Activated naive CD8-positive, alpha-beta T cell treated with anti-CD3 and anti-CD28 coated beads, Interleukin-2, amount 50 U/mL, for 24 hours (primary cell): ENCODE results near the gene CHST12.
"Not testable (repeated sequence)": the region's sequence is repeated elsewhere in the genome, so short reads cannot be mapped to it uniquely, and the experiment has no call there.

Experiments used
- ATAC-seq: fragments of 150-1000 bp; cut with Tn5 transposase; one replicate; pipeline ENCODE4 v1.10.0; 2021
- DNase-seq: peaks from one replicate; pipeline ENCODE4 v3.0.0; 2021
- H3K27ac Mint-ChIP-seq: one replicate; pipeline ENCODE4 v1.8.0; 2021; ENCODE audit warnings: mild to moderate bottlenecking, mixed read lengths
- H3K27me3 Mint-ChIP-seq: one replicate; pipeline ENCODE4 v1.8.0; 2021; ENCODE audit warnings: mixed read lengths
- H3K36me3 Mint-ChIP-seq: one replicate; pipeline ENCODE4 v1.8.0; 2021; ENCODE audit warnings: low read depth, mixed read lengths
- H3K4me1 Mint-ChIP-seq: one replicate; pipeline ENCODE4 v1.8.0; 2021; ENCODE audit warnings: mixed read lengths
- H3K4me3 Mint-ChIP-seq: one replicate; pipeline ENCODE4 v1.8.0; 2021; ENCODE audit warnings: mild to moderate bottlenecking, moderate library complexity, mixed read lengths
- H3K9me3 Mint-ChIP-seq: one replicate; pipeline ENCODE4 v1.8.0; 2021; ENCODE audit warnings: mixed read lengths

The CHST12 gene

DNA sequence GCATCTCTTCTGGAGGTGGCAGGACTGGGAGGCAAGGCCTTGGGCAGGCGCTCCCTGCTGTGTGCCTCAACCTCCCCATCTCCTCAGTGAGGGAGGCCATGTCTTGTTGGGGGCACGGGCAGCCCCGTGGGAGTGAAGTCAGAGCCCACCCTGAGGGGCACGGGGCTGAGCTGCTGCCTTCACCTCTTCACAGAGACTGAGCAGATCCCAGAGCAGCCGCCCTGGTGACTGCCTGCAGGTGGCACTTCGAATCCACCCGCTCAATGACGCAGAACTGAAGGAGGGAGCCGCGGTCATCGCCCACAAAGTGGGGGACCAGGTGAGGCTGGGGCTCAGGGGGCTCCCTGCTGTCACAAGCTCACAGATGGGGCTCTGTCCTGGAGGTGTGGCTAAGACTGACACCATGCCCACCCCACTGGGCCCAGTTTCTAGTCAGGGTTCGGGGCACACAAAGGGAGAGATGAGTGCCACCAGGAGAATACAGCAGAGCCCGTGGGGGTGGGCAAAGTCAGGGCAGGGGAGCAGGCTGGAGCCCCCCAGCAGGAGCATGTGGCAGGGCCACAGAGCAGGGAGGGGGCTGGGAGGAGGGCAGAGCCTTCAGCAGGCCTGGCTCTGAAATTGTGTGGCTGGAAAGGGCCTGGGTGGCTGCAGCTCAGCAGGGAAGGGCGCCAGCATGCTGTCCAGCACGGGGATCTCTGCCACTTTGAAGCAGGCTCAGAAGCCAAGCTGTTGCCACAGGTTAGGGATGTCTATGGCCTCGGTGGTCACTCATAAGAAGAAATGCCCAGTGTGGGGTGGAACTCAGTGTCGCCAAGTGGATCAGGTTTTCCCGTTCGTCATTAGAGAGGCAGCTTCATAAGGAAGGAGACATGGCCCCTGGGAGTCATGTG lies 18.8 kb upstream of the CHST12 start:
- no peaks in the 10 kb centered on the region for H3K4me1 Mint-ChIP-seq
- peaks cover 27% of the 10 kb centered on the region for H3K36me3 Mint-ChIP-seq
- no peaks in the 10 kb centered on the region for H3K27me3 Mint-ChIP-seq
- ATAC-seq (no peak), DNase-seq (no peak)
- no peak overlapping the region for H3K4me3 Mint-ChIP-seq
- no peak overlapping the region for H3K27ac Mint-ChIP-seq
- no peaks in the 10 kb centered on the region for H3K9me3 Mint-ChIP-seq

DNA sequence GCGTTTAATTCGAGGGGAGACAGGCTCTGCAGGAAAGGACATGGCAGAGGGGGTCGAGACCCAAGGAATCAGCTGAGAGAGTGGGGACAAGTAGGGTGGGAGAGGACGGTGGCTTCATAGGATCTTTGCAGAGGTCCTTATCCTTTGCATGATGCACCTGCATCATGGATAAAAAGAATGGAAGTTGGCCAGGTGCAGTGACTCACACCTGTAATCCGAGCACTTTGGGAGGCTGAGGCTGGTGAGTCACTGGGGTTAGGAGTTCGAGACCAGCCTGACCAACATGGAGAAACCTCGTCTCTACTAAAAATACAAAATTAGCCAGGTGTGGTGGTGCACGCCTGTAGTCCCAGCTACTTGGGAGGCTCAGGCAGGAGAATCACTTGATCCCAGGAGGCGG lies 17.3 kb upstream of the CHST12 start:
- not testable (repeated sequence) for ATAC-seq, H3K4me1 Mint-ChIP-seq, DNase-seq, H3K27me3 Mint-ChIP-seq, H3K4me3 Mint-ChIP-seq, H3K9me3 Mint-ChIP-seq, H3K27ac Mint-ChIP-seq
- peaks cover 16% of the 10 kb centered on the region for H3K36me3 Mint-ChIP-seq

DNA sequence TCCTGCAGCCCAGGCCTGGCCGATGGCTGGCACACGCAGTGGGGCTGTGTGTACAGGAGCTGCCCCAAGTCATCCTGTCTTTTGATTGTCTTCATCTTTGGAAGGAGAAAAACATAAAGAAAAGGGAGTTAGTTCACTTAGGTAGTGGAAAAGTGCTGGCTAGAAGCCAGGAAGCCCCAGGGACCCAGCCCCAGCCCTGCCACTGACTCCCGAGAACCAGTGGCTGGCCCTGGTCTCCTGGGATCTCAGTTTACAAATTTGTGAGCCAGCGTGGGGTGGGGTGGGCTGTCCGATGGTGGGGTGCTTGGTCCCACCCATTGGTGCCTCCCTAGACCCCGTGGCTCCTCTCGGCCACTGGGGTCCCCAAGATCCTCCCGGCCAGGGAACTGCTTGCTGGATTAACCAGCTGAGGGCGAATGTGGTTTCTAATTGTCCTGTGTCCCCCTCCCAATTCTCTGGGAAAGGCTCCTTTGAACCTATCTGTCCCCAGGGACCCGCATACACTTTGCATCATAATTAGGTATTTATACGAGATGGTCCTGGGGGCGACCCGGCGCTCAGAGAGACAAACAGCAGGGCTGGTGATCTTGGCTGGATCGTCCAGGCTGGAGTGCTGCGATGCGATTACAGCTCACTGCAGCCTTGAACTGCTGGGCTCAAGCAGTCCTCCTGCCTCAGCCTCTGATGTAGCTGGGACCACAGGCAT lies 16.3 kb upstream of the CHST12 start:
- no peak overlapping the region for H3K4me3 Mint-ChIP-seq
- H3K4me1 Mint-ChIP-seq: no peaks in the 10 kb centered on the region
- peaks cover 8% of the 10 kb centered on the region for H3K36me3 Mint-ChIP-seq
- H3K9me3 Mint-ChIP-seq: no peaks in the 10 kb centered on the region
- H3K27me3 Mint-ChIP-seq: no peaks in the 10 kb centered on the region
- no peak for DNase-seq
- no peak for ATAC-seq
- H3K27ac Mint-ChIP-seq: no peak overlapping the region

DNA sequence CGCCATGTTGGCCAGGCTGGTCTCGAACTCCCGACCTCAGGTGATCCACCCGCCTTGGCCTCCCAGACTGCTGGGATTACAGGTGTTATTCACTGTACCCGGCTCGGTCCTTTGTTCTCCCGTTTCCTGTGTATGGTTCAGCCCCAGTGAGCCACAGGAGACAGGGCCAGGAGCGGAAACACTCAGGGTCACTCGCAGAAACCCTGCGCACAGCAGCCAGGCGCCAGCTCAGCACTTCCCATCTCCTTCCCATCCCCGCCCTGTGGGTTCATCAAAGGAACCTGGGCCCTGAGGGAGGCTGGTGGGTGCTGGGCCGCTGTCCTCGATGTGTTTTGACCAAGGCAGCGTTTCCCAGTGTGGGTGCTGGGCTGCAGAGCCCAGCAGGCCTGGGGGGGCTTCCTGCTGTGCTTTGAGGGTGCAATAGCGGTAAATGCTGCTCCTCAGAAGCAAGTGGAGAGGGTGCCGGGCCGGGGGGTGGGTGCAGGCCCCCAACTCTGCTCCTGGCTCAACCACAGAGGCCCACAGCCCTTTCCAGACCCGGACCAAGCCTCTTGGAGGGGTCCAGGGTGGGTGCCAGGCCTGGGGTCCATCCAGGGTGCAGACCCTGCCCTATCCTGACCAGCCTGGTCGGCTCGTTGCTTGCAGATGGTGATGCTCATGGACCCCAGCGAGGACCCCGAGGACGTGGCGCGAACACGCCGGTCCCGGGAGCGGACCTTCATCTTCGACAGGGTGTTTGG lies 15.3 kb upstream of the CHST12 start:
- Mint-ChIP-seq H3K36me3 (peaks cover 5% of the 10 kb centered on the region), H3K27me3 (no peaks in the 10 kb centered on the region), H3K27ac (no peak overlapping the region), H3K4me1 (no peaks in the 10 kb centered on the region), H3K9me3 (no peaks in the 10 kb centered on the region), H3K4me3 (no peak overlapping the region)
- no peak for ATAC-seq
- DNase-seq: no peak

DNA sequence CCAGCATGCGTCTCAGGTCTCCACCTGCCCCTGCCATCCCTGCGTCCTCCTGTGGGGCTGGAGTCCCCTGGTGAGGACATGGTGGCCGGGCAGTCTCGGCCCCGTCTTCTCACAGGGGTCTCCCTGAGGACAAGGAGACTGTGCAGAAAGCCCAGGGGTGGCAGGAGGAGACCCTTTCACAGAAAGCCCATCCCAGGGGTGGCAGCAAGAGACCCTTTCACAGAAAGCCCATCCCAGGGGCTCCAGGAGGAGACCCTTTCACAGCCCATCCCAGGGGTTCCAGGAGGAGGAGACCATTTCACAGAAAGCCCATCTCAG lies 14.8 kb upstream of the CHST12 start:
- Mint-ChIP-seq H3K9me3 (no peaks in the 10 kb centered on the region), H3K36me3 (peaks cover 5% of the 10 kb centered on the region), H3K4me3 (no peak overlapping the region), H3K27ac (no peak overlapping the region), H3K27me3 (no peaks in the 10 kb centered on the region), H3K4me1 (no peaks in the 10 kb centered on the region)
- ATAC-seq: no peak
- no peak for DNase-seq

DNA sequence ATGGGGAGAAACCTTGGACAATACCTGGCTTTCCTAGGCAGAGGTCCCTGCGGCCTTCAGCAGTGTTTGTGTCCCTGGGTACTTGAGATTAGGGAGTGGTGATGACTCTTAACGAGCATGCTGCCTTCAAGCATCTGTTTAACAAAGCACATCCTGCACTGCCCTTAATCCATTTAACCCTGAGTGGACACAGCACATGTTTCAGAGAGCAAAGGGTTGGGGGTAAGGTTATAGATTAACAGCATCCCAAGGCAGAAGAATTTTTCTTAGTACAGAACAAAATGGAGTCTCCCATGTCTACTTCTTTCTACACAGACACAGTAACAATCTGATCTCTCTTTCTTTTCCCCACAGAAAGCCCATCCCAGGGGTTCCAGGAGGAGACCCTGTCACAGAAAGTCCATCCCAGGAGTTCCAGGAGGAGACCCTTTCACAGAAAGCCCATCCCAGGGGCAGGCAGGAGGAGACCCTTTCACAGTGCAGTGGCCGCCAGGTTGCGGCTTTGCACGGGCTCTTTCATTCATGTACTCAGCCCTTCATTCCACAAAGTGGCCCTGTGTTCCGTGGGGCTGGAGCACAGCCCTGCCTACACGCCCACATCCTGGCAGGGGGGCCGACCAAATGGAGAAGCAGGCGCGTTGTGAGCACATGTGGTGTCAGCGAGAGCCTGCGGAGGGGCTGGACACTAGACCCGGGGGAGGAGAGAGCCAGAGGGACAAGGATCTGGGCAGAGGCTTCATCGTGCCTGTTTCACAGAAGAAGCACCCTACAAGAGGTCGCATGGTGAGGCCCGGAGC lies 13.2 kb upstream of the CHST12 start:
- not testable (repeated sequence) for H3K27ac Mint-ChIP-seq, H3K36me3 Mint-ChIP-seq, H3K4me3 Mint-ChIP-seq, H3K27me3 Mint-ChIP-seq, ATAC-seq, DNase-seq, H3K4me1 Mint-ChIP-seq, H3K9me3 Mint-ChIP-seq

DNA sequence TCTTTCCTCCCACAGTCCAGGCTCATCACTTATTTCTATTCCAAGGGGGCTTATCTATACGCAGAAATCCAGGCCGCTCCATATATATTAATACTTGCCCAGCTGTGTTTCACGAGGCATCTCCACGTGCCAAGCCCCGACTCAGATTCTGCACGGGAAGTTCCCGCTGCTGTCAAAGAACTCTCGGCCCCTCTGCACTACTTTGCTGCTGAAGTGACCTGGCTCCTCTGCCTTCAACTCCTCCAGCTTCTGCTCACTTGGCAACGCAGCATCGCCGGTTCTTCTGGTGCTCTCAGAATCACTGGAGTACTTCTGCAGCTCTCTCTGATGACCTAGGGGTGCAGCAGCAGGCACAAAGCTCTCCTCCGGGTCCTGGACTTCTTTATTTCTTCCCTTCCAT lies 9.7 kb upstream of the CHST12 start:
- ATAC-seq (no peak), DNase-seq (no peak)
- no peak overlapping the region for H3K4me3 Mint-ChIP-seq
- no peaks in the 10 kb centered on the region for H3K27me3 Mint-ChIP-seq
- H3K9me3 Mint-ChIP-seq: no peaks in the 10 kb centered on the region
- H3K27ac Mint-ChIP-seq: no peak overlapping the region
- no peaks in the 10 kb centered on the region for H3K4me1 Mint-ChIP-seq
- H3K36me3 Mint-ChIP-seq: no peaks in the 10 kb centered on the region

DNA sequence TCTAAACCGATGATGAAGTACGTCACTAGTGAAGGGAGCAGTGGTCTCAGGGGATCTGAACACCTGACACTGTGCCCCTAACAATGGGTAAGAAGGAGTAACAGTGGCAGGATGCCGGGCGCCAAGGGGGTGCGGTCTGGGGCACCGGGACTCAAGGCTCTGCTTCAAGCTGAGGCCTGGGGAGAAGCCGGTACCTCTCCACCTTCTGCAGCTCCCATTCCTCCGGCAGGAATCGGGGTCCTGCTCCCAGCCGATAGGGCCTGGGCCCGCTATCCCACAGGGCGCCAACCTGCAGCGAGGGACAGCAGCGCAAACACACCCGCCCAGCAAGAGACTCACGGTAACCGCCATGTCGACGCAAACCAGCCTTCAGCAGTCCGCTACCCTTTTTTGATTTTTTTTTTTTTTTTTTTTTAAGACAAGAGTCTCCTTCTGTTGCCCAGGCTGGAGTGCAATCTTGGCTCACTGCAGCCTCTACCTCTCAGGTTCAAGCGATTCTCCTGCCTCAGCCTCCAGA lies 8.8 kb upstream of the CHST12 start:
- Mint-ChIP-seq H3K27ac (no peak overlapping the region), H3K27me3 (no peaks in the 10 kb centered on the region), H3K9me3 (no peaks in the 10 kb centered on the region), H3K4me1 (peaks cover 3% of the 10 kb centered on the region), H3K36me3 (no peaks in the 10 kb centered on the region), H3K4me3 (no peak overlapping the region)
- no peak for DNase-seq
- ATAC-seq: no peak

DNA sequence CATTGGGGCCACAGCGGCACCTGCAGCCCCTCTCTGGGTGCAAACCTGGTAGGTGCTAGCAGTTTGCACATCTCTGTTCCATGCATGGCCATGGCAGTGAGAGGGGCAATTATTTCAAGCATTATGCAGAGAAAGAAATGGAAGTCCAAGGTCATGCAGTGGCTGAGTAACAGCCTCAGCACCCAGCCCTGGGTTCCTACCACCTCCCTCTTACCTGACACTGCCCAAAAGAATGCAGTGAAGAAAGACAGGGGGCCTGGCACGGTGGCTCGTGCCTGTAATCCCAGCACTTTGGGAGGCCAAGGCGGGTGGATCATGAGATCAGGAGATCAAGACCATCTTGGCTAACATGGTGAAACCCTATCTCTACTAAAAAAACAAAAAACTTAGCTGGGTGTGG lies 4.9 kb upstream of the CHST12 start:
- Mint-ChIP-seq H3K9me3 (no peaks in the 10 kb centered on the region), H3K27ac (no peak overlapping the region), H3K4me3 (no peak overlapping the region), H3K36me3 (no peaks in the 10 kb centered on the region), H3K27me3 (no peaks in the 10 kb centered on the region), H3K4me1 (peaks cover 19% of the 10 kb centered on the region)
- ATAC-seq: no peak
- no peak for DNase-seq

DNA sequence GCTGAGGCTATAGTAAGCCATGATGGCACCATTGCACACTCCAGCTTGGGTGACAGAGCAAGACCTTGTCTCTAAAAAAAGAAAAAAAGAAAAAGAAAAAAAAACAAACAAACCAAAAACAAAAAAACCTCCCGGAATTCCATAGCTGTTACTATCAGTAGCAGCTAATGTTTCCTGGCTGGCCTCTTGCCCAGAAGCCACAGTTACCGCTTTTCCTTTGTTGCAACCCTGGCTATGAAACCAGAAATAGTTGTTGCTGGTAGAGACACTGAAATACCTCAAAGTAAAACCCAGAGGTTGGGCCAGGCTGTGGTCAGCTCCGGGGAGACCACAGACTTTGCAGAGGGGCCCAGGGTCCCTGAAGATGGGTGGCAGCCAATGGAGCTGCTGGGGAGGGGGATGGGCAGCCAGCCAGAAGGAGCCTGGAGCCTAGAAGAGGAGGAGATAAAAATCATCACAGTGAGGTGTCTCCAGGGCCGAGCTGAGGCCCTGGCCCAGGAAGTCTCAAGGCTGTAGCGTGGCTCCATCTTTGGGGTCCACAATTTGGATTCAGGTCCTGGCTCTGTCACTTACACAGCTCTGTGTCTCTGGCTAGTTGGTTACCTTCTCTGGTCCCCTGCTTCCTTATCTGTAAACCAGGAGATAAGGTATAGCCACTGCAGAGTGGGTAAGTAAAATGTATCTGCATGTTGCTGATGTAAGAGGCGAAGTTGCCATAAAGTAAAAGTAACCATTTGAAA lies 3.4 kb upstream of the CHST12 start:
- no peaks in the 10 kb centered on the region for H3K9me3 Mint-ChIP-seq
- H3K36me3 Mint-ChIP-seq: no peaks in the 10 kb centered on the region
- ATAC-seq (no peak), DNase-seq (peak; percentile 27)
- H3K4me3 Mint-ChIP-seq: no peak overlapping the region
- H3K27ac Mint-ChIP-seq: peak overlapping the region; percentile 26
- no peaks in the 10 kb centered on the region for H3K27me3 Mint-ChIP-seq
- peaks cover 28% of the 10 kb centered on the region for H3K4me1 Mint-ChIP-seq

DNA sequence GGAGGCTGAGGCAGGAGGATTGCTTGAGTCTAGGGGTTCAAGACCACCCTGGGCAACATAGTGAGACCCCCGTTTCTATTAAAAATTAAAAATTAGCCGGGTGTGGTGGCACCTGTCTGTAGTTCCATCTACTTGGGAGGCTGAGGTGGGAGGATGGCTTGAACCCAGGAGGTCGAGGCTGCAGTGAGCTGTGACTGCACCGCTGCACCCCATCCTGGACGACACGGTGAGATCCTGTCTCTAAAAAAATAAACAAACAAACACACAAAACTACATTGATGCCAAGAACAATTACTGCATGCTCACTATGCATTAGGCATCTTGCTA lies 761 bp upstream of the CHST12 start:
- peaks cover 47% of the 10 kb centered on the region for H3K4me1 Mint-ChIP-seq
- H3K9me3 Mint-ChIP-seq: no peaks in the 10 kb centered on the region
- peak overlapping the region; percentile 38 for H3K27ac Mint-ChIP-seq
- ATAC-seq (no peak), DNase-seq (no peak)
- peak overlapping the region; percentile 80 for H3K4me3 Mint-ChIP-seq
- H3K27me3 Mint-ChIP-seq: no peaks in the 10 kb centered on the region
- H3K36me3 Mint-ChIP-seq: no peaks in the 10 kb centered on the region

DNA sequence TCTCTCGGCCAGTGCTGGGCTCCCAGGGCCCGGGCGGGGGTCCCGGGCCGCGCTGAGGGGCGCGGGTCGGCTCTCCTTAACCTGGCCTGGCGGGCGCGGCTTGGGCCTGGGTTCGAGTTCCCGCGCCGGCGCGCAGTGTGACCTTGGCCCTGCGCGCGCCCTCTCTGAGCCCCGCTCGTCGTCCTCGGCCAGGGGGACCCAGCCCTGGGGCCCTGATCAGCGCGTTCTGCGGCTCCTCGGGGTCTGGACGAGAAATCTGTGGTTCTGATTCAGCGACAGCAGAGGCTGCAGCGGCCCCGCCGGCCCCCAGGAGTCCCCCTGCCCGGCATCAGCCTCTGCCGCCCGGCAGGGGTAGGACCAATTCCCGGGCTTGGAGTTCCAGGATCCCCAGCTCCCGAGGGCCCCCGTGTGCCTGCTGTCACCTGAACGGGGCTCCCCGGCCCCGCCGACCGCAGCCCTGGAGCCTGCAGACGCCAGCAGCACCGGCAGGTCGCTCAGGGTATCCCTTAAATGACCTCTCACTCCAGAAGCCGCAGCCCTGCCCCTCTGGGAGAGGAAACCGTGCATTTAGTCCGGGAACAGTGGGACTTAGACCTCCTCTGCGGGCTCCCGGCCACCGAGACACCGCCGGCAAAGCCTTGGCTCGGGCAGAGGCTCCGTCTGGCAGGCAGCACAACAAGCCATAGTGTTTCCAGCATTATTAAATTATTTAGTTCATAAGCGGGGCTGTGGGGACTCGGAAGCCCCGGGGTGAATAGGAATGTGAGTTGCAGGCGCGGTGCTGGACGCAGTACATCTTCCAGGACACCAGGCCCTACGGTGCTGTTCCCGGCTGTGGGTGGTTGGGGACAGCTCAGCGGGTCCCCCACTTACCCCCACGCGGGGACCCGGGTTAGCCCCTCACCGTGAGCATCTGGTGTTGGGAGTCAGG lies 572 bp downstream of the CHST12 start:
- peak; percentile 43 for DNase-seq
- ATAC-seq: peak; percentile 14
- H3K27ac Mint-ChIP-seq: peak overlapping the region; percentile 82
- peaks cover 55% of the 10 kb centered on the region for H3K4me1 Mint-ChIP-seq
- H3K36me3 Mint-ChIP-seq: no peaks in the 10 kb centered on the region
- H3K27me3 Mint-ChIP-seq: no peaks in the 10 kb centered on the region
- H3K4me3 Mint-ChIP-seq: peak overlapping the region; percentile 69
- H3K9me3 Mint-ChIP-seq: no peaks in the 10 kb centered on the region

DNA sequence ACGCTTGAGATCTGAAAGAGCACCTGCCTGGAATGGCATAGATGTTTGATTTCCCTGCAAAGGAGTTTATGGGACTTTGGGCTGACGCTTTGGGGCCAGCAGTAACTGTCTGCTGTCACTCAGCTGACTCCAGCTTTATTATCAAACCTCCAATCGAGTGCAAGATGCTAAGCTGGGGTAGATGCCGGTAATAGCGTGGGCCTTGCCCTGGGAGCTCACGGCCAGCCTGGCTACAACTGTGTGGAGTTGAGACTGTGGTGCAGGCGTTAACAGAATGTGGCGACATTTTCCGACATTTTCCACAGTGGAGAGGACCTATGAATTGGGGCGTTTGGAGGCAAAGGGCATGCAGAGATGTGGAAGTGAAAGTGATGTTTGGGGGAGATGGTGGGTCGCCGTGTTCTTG lies 1.3 kb downstream of the CHST12 start:
- peak overlapping the region; percentile 69 for H3K4me3 Mint-ChIP-seq
- H3K27me3 Mint-ChIP-seq: no peaks in the 10 kb centered on the region
- peaks cover 57% of the 10 kb centered on the region for H3K4me1 Mint-ChIP-seq
- no peak for ATAC-seq
- no peaks in the 10 kb centered on the region for H3K36me3 Mint-ChIP-seq
- H3K9me3 Mint-ChIP-seq: no peaks in the 10 kb centered on the region
- DNase-seq: no peak
- peak overlapping the region; percentile 82 for H3K27ac Mint-ChIP-seq
